ENCODE results near the gene TAF3. TPM values are rescaled to one million over a fixed set of nuclear protein-coding genes. Genes with fewer than 3 reads are reported as not detected.

Gene TAF3
- total RNA-seq, 1 donor from 2014 or later, result 8.5 TPM

DNA sequence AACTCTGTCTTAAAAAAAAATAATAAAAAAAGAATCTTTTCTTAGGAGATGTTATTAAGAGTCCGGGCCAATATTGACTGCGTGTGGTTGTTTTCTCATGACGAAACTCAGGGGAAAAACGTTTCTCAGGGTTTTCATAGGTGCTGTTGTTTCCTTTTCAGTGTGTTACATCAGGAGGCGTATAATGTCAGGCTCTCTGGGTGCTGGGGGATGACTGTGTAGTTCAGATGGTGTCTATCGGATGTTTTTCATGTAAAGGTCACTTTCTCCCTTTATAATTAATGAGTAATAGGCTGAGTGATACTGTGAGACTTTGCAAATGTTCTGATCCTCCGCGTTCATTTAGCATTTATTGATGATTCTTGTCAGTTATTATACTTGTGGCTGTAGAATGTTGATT lies 84.1 kb downstream of the TAF3 start:
- no peak for DNase-seq (ENCODE audit: low spot score in 2 of 2, unreplicated experiment in 2 of 2)
- peaks cover 10% of the 10 kb centered on the region for H3K36me3 Mint-ChIP-seq
- no peak overlapping the region for H3K4me3 Mint-ChIP-seq
- TF ChIP-seq, protein P1, sequence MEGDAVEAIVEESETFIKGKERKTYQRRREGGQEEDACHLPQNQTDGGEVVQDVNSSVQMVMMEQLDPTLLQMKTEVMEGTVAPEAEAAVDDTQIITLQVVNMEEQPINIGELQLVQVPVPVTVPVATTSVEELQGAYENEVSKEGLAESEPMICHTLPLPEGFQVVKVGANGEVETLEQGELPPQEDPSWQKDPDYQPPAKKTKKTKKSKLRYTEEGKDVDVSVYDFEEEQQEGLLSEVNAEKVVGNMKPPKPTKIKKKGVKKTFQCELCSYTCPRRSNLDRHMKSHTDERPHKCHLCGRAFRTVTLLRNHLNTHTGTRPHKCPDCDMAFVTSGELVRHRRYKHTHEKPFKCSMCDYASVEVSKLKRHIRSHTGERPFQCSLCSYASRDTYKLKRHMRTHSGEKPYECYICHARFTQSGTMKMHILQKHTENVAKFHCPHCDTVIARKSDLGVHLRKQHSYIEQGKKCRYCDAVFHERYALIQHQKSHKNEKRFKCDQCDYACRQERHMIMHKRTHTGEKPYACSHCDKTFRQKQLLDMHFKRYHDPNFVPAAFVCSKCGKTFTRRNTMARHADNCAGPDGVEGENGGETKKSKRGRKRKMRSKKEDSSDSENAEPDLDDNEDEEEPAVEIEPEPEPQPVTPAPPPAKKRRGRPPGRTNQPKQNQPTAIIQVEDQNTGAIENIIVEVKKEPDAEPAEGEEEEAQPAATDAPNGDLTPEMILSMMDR (IDR thresholded peaks at IDR 0.05; ENCODE audit: unreplicated experiment), result no peak
- H3K9me3 Mint-ChIP-seq, result no peaks in the 10 kb centered on the region
- H3K4me1 Mint-ChIP-seq, result peaks cover 7% of the 10 kb centered on the region
- H3K27ac Mint-ChIP-seq, result no peak overlapping the region
- no peaks in the 10 kb centered on the region for H3K27me3 Mint-ChIP-seq (ENCODE audit: low read depth)

DNA sequence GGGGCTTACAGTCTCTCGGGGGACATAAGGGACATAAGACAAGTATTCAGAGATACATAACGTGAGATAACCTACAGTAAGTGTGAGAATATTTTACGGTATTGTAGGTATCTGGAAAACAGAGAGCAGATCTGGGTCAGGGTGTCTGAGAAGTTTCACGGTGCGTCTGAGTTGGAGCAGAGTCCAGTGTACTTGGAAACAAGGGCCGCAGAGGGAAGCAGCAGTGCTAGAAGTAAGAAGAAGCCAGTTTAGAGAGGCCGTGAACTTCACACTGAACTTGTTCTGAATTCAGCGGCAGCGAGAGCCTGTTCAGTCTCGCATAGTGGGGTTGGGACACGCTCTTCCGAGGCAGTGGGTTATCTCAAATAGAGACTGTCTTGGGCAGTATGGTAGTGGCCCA lies 85.5 kb downstream of the TAF3 start:
- H3K36me3 Mint-ChIP-seq, result peaks cover 4% of the 10 kb centered on the region
- H3K27ac Mint-ChIP-seq, result no peak overlapping the region
- H3K4me3 Mint-ChIP-seq, result no peak overlapping the region
- no peak for DNase-seq (ENCODE audit: low spot score in 2 of 2, unreplicated experiment in 2 of 2)
- peaks cover 7% of the 10 kb centered on the region for H3K4me1 Mint-ChIP-seq
- no peaks in the 10 kb centered on the region for H3K27me3 Mint-ChIP-seq (ENCODE audit: low read depth)
- no peaks in the 10 kb centered on the region for H3K9me3 Mint-ChIP-seq
- TF ChIP-seq, protein P1 (IDR thresholded peaks at IDR 0.05; ENCODE audit: unreplicated experiment), result no peak

DNA sequence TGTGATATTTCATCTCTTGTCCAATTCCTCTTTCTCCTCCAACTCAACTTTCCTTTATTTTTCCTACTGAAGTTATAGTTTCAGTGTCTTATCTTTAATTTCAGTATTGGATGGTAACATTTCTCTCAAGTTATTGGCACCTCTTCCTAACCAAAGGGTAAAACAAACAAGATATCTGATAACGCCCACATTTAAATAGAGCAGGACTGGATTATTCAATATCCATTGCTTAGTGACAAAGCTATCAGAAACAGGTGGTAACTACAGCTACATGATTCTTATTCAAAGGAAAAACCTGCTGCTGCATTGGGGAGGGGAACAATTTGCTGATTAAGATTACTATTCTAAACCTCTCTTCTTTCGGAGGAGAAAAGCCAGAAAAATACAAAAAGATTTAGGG lies 87.8 kb downstream of the TAF3 start:
- TF ChIP-seq, protein P1 (IDR thresholded peaks at IDR 0.05; ENCODE audit: unreplicated experiment), result no peak
- DNase-seq (ENCODE audit: low spot score in 2 of 2, unreplicated experiment in 2 of 2), result no peak
- no peaks in the 10 kb centered on the region for H3K36me3 Mint-ChIP-seq
- H3K27ac Mint-ChIP-seq, result no peak overlapping the region
- H3K4me3 Mint-ChIP-seq, result no peak overlapping the region
- H3K4me1 Mint-ChIP-seq, result peaks cover 7% of the 10 kb centered on the region
- H3K9me3 Mint-ChIP-seq, result no peaks in the 10 kb centered on the region
- no peaks in the 10 kb centered on the region for H3K27me3 Mint-ChIP-seq (ENCODE audit: low read depth)

DNA sequence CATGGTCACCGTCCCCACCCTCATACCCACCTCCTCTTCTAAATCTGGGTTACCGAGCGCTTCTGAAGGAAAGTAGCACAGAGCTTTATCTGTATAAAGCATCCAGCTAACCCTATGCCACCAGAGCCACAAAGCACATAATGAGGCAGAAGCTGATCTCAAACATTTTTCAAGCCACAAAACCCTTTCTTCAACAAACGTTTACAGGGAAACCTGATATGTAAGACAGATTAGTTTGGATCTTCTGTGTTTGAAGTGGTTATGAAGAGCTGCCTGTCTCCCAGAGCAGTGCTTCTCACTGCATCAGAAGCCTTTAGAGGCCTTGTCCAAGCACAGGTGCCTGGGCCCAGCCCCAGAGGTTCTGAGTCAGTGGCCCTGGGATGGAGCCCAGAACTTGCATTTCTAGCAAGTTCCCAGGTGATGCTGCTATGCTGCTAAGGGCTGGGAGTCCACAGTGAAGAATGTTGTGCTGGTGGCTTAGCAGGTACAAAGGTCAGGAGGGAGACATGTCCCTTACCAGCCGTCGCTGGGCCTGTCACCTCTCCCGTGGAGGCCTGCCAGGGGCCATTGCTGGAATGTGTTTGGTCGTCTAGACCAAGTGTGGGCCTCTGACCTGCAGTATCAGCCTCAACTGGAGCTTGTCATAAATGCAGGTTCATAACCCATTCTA lies 90.4 kb downstream of the TAF3 start:
- H3K27ac Mint-ChIP-seq, result no peak overlapping the region
- DNase-seq (ENCODE audit: low spot score in 2 of 2, unreplicated experiment in 2 of 2), result no peak
- no peaks in the 10 kb centered on the region for H3K36me3 Mint-ChIP-seq
- no peak overlapping the region for H3K4me3 Mint-ChIP-seq
- TF ChIP-seq, protein P1 (IDR thresholded peaks at IDR 0.05; ENCODE audit: unreplicated experiment), result no peak
- H3K4me1 Mint-ChIP-seq, result peaks cover 6% of the 10 kb centered on the region
- no peaks in the 10 kb centered on the region for H3K9me3 Mint-ChIP-seq
- no peaks in the 10 kb centered on the region for H3K27me3 Mint-ChIP-seq (ENCODE audit: low read depth)

DNA sequence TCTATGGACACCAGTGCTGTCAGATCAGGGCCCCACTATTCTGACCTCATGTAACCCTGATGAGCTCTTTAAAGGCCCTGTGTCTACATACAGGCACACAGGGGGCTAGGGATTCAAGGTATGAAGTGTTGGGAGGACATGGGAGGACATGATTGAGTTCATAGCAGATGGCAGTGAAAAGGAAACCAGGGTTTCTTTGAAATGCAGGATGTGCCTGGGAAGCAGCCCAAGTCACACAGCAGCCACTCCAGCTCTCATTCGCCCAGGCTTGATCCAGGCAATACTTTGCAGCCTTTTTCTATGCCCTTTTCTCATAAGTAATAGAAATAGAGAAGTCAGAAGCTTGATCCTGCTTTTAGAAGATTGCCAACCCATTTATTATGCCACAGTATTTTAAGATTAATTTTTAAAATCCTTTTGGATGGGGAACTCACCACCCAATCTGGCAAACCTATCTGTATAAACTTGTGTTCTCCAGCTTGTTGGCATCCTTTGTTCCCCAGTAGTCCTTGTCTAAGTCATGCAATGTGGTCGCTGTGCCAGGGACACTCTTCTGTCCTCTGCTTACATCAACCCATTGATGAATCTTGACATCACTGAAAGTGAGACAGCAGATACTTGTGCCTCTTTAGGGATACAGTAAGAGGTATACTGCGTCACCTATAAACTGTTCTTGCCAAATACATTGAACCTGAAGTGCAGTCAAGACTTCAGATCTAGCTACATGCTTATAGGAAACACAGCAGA lies 95.0 kb downstream of the TAF3 start:
- Mint-ChIP-seq H3K9me3 (no peaks in the 10 kb centered on the region), H3K36me3 (no peaks in the 10 kb centered on the region), H3K27ac (no peak overlapping the region), H3K4me1 (peaks cover 4% of the 10 kb centered on the region), H3K27me3 (ENCODE audit: low read depth) (no peaks in the 10 kb centered on the region), H3K4me3 (no peak overlapping the region)
- TF ChIP-seq, protein P1 (IDR thresholded peaks at IDR 0.05; ENCODE audit: unreplicated experiment), result no peak
- no peak for DNase-seq (ENCODE audit: low spot score in 2 of 2, unreplicated experiment in 2 of 2)

Measured in mesothelial cell of epicardium (in vitro differentiated cells).